GM18951 (cell line): Measurements from ENCODE around the gene LAIR2.

ENCODE experiments used
- POLR2A ChIP-seq: IDR thresholded peaks from 4 replicates; pipeline ENCODE4 v1.6.1; 2011; ENCODE audit warnings: mild to moderate bottlenecking; ENCODE audit not compliant: insufficient read length, insufficient read depth; ENCODE audit errors: extremely low read depth
- in situ Hi-C: fragments of 300-500 bp; cut with MboI; formaldehyde crosslinking; loops from one replicate; pipeline ENCODE4 v1.12.0; 2022; ENCODE audit warnings: low sequenced_read_pairs, mixed read lengths, inconsistent platforms; ENCODE audit not compliant: unreplicated experiment

The LAIR2 gene

GRCh38 chr19:54517483-54517882, 14.9 kb downstream of the LAIR2 start:
- in situ Hi-C loops, result no loop called here

GRCh38 chr19:54518844-54519243, 16.2 kb downstream of the LAIR2 start:
- in situ Hi-C loops, result no loop called here

More at GRCh38 chr19:54517483-54517882, 14.9 kb downstream of the LAIR2 start:
- TF ChIP-seq POLR2A, result no peak

GRCh38 chr19:54521022-54521859, 18.6 kb downstream of the LAIR2 start:
- in situ Hi-C loops, result no loop called here
- TF ChIP-seq POLR2A, result no peak

More at GRCh38 chr19:54518844-54519243, 16.2 kb downstream of the LAIR2 start:
- no peak for TF ChIP-seq POLR2A

GRCh38 chr19:54521860-54522513, 19.4 kb downstream of the LAIR2 start:
- TF ChIP-seq POLR2A, result no peak
- in situ Hi-C loops, result no loop called here

GRCh38 chr19:54523403-54523802, 20.8 kb downstream of the LAIR2 start:
- in situ Hi-C loops, result no loop called here
- TF ChIP-seq POLR2A, result no peak

- TF ChIP-seq POLR2A, result no peak
- in situ Hi-C loops, result no loop called here
Observed at GRCh38 chr19:54525636-54526035, 23.0 kb downstream of the LAIR2 start.

- in situ Hi-C loops, result no loop called here
- no peak for TF ChIP-seq POLR2A
Observed at GRCh38 chr19:54526972-54527371, 24.3 kb downstream of the LAIR2 start.

- in situ Hi-C loops, result no loop called here
- TF ChIP-seq POLR2A, result no peak
Observed at GRCh38 chr19:54530866-54531265, 28.2 kb downstream of the LAIR2 start.

GRCh38 chr19:54532528-54532927, 29.9 kb downstream of the LAIR2 start:
- in situ Hi-C loops, result no loop called here
- peak; percentile 21 for TF ChIP-seq POLR2A

GRCh38 chr19:54533476-54533875, 30.8 kb downstream of the LAIR2 start:
- no peak for TF ChIP-seq POLR2A
- in situ Hi-C loops, result no loop called here

- no peak for TF ChIP-seq POLR2A
- in situ Hi-C loops, result no loop called here
Observed at GRCh38 chr19:54534156-54534555, 31.5 kb downstream of the LAIR2 start.

- TF ChIP-seq POLR2A, result no peak
- in situ Hi-C loops, result no loop called here
Observed at GRCh38 chr19:54535601-54536000, 33.0 kb downstream of the LAIR2 start.

- in situ Hi-C loops, result no loop called here
- no peak for TF ChIP-seq POLR2A
Observed at GRCh38 chr19:54536956-54537355, 34.3 kb downstream of the LAIR2 start.

GRCh38 chr19:54541712-54542111, 39.1 kb downstream of the LAIR2 start:
- in situ Hi-C loops, result no loop called here
- no peak for TF ChIP-seq POLR2A

- no peak for TF ChIP-seq POLR2A
- in situ Hi-C loops, result no loop called here
Observed at GRCh38 chr19:54548806-54549205, 46.2 kb downstream of the LAIR2 start.
